ENCODE results near the gene KRTAP10-10. TPM values are rescaled to one million over a fixed set of nuclear protein-coding genes. Genes with fewer than 3 reads are reported as not detected.

KRTAP10-10 gene
- total and polyA plus RNA-seq, 9 of the 15 experiments (the other 6 are each of a cell fraction or from before 2014, with no cell fraction given) = not detected

DNA sequence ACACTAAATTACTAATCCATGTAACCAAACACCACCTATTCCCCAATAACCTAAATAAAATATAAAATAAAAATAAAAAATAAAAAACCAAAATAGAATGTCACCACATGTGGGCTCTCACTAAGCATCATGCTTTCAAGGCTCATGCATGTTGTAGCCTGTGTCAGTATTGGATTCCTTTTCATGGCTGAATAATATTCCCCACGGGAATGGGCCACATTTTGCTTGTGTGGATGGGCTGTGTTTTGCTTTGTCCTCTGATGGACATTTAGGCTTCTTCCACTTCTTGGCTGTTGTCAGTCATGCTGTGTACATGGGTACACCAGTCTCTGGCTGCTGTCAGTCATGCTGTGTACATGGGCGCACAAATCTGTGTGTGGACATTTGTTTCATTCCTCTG, 48.1 kb upstream of the KRTAP10-10 start:
- Histone ChIP-seq H3K9me1 (ENCODE audit: control insufficient read depth, insufficient read depth, low read length) (no peaks in the 10 kb centered on the region), H3K9me3 (replicated peaks; ENCODE audit: control insufficient read depth, insufficient read depth, low read depth, low read length) (no peaks in the 10 kb centered on the region; the same call in 1 of the 2 replicates), H2AFZ (ENCODE audit: low read depth, low read length) (no peak overlapping the region), H3K4me3 (no peak overlapping the region), H3K4me2 (ENCODE audit: insufficient read depth, low read length) (no peak overlapping the region), H4K20me1 (replicated peaks; ENCODE audit: control insufficient read depth, insufficient read depth, low read length) (no peaks in the 10 kb centered on the region), H3K36me3 (ENCODE audit: control insufficient read depth, insufficient read depth, low read length) (no peaks in the 10 kb centered on the region), H3K27ac (ENCODE audit: extremely low read depth, low read depth, low read length) (no peak overlapping the region), H3K27me3 (ENCODE audit: control insufficient read depth in 2 of 2, insufficient read depth in 2 of 2, low read length in 2 of 2) (peaks cover 0 to 9% of the 10 kb centered on the region in 2 experiments; a peak in 1 of 5 replicates), H3K4me1 (replicated peaks in 1 of 2; ENCODE audit: control insufficient read depth in 2 of 2, insufficient read depth in 2 of 2, low read length in 2 of 2) (peaks cover 14 to 37% of the 10 kb centered on the region in 2 experiments), H3K9ac (ENCODE audit: insufficient read depth in 1 of 2, low read depth in 2 of 2, low read length in 2 of 2) (no peak overlapping the region), H3K79me2 (ENCODE audit: control insufficient read depth, insufficient read depth, low read length) (no peaks in the 10 kb centered on the region)
- ATAC-seq (no peak), FAIRE-seq (no peak), DNase-seq (ENCODE audit: extremely low read depth in 1 of 4, low spot score in 3 of 4) (no peak)
- ChIA-PET CTCF (ENCODE audit: low intra/inter-chr PET ratio) (no interaction called here), POLR2A (no interaction called here)
- TF ChIP-seq SMARCA5 (IDR thresholded peaks at IDR 0.05) (no peak), KDM1A (IDR thresholded peaks at IDR 0.05) (0 out of 4 replicates have a peak, but pooled peaks of 1 of the 2 experiments have one; percentile 8), ZNF146 (CRISPR knock-in tag; IDR thresholded peaks at IDR 0.05; ENCODE audit: unreplicated experiment) (peak; percentile 64), TAF9B (IDR thresholded peaks at IDR 0.05; ENCODE audit: partially characterized antibody) (no peak), RBM25 (IDR thresholded peaks at IDR 0.05; ENCODE audit: low read depth, low read length, severe bottlenecking) (peak; percentile 48)
- no TSS peak for BruUV-seq (replicated peaks)
- in situ Hi-C loops (cut with MboI) = no loop called here
- intact Hi-C loops (cut with micrococcal nuclease) = no loop called here
- WGBS (ENCODE audit: insufficient coverage, low coverage, missing lambda C conversion rate) = 4% methylated on average over 2 of the region's 2 CpGs

DNA sequence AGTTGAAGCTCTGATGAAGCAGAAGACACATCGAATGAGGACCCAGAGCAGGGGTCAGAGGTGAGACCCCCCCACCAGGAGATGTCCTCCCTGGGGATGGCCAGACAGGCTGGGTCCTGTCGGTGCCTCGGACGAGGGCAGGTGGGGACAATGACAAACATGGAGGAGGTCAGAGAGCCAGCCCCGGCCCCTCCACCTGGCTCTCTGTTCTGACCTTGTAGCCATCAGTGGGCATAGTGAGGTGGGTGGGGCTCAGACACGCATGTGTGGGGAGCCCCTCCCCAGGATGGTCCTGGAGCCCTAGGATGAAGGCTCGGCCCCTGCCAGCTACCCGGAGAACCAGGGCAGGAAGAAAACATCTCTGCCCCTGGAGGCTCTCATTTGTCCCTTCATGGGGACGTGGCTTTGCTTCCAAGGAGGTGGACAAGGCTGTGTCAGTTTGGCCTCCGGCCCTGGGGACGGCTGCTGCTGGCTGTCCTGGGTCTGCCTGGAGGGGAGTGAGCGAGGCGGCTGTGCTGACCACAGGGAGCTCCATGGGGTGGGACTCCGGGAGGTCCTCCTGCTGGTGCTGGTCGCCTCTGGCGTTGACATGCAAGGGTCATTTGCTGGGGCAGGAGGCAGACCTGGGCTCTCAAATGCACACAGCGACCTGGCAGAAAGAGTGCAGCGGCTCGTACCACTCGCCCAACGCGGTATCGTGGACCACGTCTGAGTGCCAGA, 47.4 kb upstream of the KRTAP10-10 start:
- no peak for TF ChIP-seq ZC3H8 (IDR thresholded peaks at IDR 0.05)
- TF ChIP-seq KDM5B (IDR thresholded peaks at IDR 0.05; ENCODE audit: insufficient replicate concordance, low read depth, low read length) = no peak
- TF ChIP-seq EP300 (IDR thresholded peaks at IDR 0.05; ENCODE audit: low read length) = no peak
- H3K79me2 ChIP-seq (ENCODE audit: control insufficient read depth, insufficient read depth, low read length) = no peaks in the 10 kb centered on the region
- POLR2A ChIA-PET = interaction anchor here (0.6 kb wide), 1 partner anchor 96 kb away, joined by 3 read pairs; no protein-coding TSS in a partner anchor
- H3K4me1 ChIP-seq (replicated peaks in 1 of 2; ENCODE audit: control insufficient read depth in 2 of 2, insufficient read depth in 2 of 2, low read length in 2 of 2) = peaks cover 19 to 37% of the 10 kb centered on the region in 2 experiments
- H3K9me1 ChIP-seq (ENCODE audit: control insufficient read depth, insufficient read depth, low read length) = no peaks in the 10 kb centered on the region
- H4K20me1 ChIP-seq (replicated peaks; ENCODE audit: control insufficient read depth, insufficient read depth, low read length) = no peaks in the 10 kb centered on the region
- WGBS (ENCODE audit: insufficient coverage, low coverage, missing lambda C conversion rate) = 1% methylated on average over 24 of the region's 24 CpGs
- ATAC-seq (no peak), DNase-seq (ENCODE audit: extremely low read depth in 1 of 4, low spot score in 3 of 4) (no peak), FAIRE-seq (no peak)
- H3K4me3 ChIP-seq = no peak overlapping the region
- in situ Hi-C loops (cut with MboI) = no loop called here
- no peaks in the 10 kb centered on the region; the same call in 1 of the 2 replicates for H3K9me3 ChIP-seq (replicated peaks; ENCODE audit: control insufficient read depth, insufficient read depth, low read depth, low read length)
- H3K27me3 ChIP-seq (ENCODE audit: control insufficient read depth in 2 of 2, insufficient read depth in 2 of 2, low read length in 2 of 2) = peaks cover 0 to 9% of the 10 kb centered on the region in 2 experiments; a peak in 1 of 5 replicates
- intact Hi-C loops (cut with micrococcal nuclease) = no loop called here
- no peaks in the 10 kb centered on the region for H3K36me3 ChIP-seq (ENCODE audit: control insufficient read depth, insufficient read depth, low read length)
- no TSS peak for BruUV-seq (replicated peaks)
- no peak overlapping the region for H3K27ac ChIP-seq (ENCODE audit: extremely low read depth, low read depth, low read length)
- no peak overlapping the region for H3K4me2 ChIP-seq (ENCODE audit: insufficient read depth, low read length)
- CTCF ChIA-PET (ENCODE audit: low intra/inter-chr PET ratio) = no interaction called here
- H2AFZ ChIP-seq (ENCODE audit: low read depth, low read length) = no peak overlapping the region
- H3K9ac ChIP-seq (ENCODE audit: insufficient read depth in 1 of 2, low read depth in 2 of 2, low read length in 2 of 2) = peak overlapping the region in 1 of 2 experiments; percentile 68; a peak in 1 of 4 replicates

Data from K562 (cell line).